GM12864 (cell line): ENCODE measurements around the gene TRABD2A.
A peak's percentile ranks its signal among the peaks of the same experiment; 100 is the strongest.
"Not testable (repeated sequence)": the region's sequence is repeated elsewhere in the genome, so short reads cannot be mapped to it uniquely, and the experiment has no call there.

Source experiments
- DNase-seq: peaks from one replicate; pipeline ENCODE4 v3.0.0-alpha.2; 2011; ENCODE audit warnings: low read depth
- H3K4me3 ChIP-seq: 2 replicates; pipeline ENCODE4 v1.5.1; 2011; ENCODE audit warnings: mild to moderate bottlenecking, low read depth, low read length, control low read depth
- CTCF ChIP-seq: IDR thresholded peaks from 2 replicates; pipeline ENCODE4 v1.5.1; 2011; ENCODE audit warnings: low read depth, mild to moderate bottlenecking, moderate library complexity, low read length, control low read depth, inconsistent platforms; ENCODE audit errors: missing control alignments

The TRABD2A gene

GRCh38 chr2:84873350-84873749 is 7.5 kb downstream of the TRABD2A start:
- no peak for DNase-seq
- no peak overlapping the region for H3K4me3 ChIP-seq
- no peak for TF ChIP-seq CTCF

- H3K4me3 ChIP-seq, DNase-seq: not testable (repeated sequence)
Observed at GRCh38 chr2:84872691-84873090, 8.2 kb downstream of the TRABD2A start.

- no peak for TF ChIP-seq CTCF
- no peak overlapping the region for H3K4me3 ChIP-seq
- no peak for DNase-seq
Observed at GRCh38 chr2:84870306-84870705, 10.6 kb downstream of the TRABD2A start.

GRCh38 chr2:84868327-84868726 is 12.6 kb downstream of the TRABD2A start:
- not testable (repeated sequence) for DNase-seq, H3K4me3 ChIP-seq

GRCh38 chr2:84866122-84866521 is 14.8 kb downstream of the TRABD2A start:
- no peak overlapping the region for H3K4me3 ChIP-seq
- no peak for DNase-seq
- TF ChIP-seq CTCF = no peak

- no peak overlapping the region for H3K4me3 ChIP-seq
- no peak for DNase-seq
- TF ChIP-seq CTCF = peak; percentile 55
Observed at GRCh38 chr2:84865181-84865783, 15.6 kb downstream of the TRABD2A start.

GRCh38 chr2:84862006-84862405 is 18.9 kb downstream of the TRABD2A start:
- TF ChIP-seq CTCF = no peak
- H3K4me3 ChIP-seq = no peak overlapping the region
- no peak for DNase-seq

- no peak overlapping the region for H3K4me3 ChIP-seq
- TF ChIP-seq CTCF = no peak
- DNase-seq = no peak
Observed at GRCh38 chr2:84861539-84861938, 19.3 kb downstream of the TRABD2A start.
